ENCODE measurements around the gene SRSF1.

DNA sequence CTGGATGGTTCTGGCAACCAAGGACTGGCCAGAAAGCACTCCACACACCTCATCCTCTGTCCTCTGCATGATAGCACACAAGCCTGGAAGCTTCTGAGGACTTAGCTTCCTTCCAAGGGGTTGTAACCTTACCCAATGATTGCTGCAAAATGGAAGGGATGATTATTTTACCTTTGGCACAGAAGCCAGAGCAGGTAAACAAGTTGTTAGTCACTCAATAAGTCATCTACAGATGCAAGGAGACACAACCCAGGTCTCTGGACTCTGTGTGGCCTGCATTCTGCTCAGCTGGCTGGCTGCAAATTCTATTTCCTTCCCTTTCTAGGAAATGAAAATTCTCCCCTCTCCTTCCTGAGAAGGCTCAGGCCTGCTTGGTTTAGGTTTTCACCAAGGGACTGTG is 49.4 kb upstream of the SRSF1 start:
- TF ChIP-seq POLR2A (IDR thresholded peaks at IDR 0.05; ENCODE audit: low read depth) (no peak), EP300 (IDR thresholded peaks at IDR 0.05) (no peak)
- TF ChIP-seq, protein P1, sequence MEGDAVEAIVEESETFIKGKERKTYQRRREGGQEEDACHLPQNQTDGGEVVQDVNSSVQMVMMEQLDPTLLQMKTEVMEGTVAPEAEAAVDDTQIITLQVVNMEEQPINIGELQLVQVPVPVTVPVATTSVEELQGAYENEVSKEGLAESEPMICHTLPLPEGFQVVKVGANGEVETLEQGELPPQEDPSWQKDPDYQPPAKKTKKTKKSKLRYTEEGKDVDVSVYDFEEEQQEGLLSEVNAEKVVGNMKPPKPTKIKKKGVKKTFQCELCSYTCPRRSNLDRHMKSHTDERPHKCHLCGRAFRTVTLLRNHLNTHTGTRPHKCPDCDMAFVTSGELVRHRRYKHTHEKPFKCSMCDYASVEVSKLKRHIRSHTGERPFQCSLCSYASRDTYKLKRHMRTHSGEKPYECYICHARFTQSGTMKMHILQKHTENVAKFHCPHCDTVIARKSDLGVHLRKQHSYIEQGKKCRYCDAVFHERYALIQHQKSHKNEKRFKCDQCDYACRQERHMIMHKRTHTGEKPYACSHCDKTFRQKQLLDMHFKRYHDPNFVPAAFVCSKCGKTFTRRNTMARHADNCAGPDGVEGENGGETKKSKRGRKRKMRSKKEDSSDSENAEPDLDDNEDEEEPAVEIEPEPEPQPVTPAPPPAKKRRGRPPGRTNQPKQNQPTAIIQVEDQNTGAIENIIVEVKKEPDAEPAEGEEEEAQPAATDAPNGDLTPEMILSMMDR (IDR thresholded peaks at IDR 0.05), result no peak

Data from esophagus muscularis mucosa (tissue), 4 donors.